ENCODE measurements around the gene SMIM36. TPM values are rescaled to one million over a fixed set of nuclear protein-coding genes. Genes with fewer than 3 reads are reported as not detected.
"Not testable (repeated sequence)": the region's sequence is repeated elsewhere in the genome, so short reads cannot be mapped to it uniquely, and the experiment has no call there.

The SMIM36 gene
- total RNA-seq, 1 donor from 2014 or later: not detected

DNA sequence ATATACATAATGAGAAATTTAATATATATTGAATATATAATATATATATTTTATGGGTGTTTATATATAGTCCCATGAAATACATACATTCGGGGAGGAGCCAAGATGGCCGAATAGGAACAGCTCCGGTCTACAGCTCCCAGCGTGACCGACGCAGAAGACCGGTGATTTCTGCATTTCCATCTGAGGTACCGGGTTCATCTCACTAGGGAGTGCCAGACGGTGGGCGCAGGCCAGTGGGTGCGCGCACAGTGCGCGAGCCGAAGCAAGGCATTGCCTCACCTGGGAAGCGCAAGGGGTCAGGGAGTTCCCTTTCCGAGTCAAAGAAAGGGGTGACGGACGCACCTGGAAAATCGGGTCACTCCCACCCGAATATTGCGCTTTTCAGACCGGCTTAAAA lies 9.6 kb downstream of the SMIM36 start:
- not testable (repeated sequence) for DNase-seq

DNA sequence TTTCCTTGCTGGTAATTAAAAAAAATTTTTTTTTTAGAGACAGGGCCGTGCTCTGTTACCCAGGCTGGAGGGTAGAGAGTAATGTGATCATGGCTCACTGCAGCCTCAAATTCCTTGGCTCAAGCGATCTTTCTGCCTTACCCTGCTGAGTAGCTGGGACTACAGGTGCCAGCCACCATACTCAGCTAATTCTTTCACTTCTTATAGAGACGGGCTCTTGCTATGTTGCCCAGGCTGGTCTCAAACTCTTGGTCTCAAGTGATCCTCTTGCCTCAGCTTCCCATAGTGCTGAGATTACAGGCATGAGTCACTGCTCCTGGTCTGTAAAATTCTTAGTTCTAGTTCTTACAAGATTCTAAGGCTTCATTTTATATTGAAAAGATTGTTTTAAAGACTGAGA lies 11.1 kb downstream of the SMIM36 start:
- DNase-seq: no peak

- no peak for DNase-seq
Observed at GRCh38 chr17:55496094-55496881, 15.0 kb downstream of the SMIM36 start.

GRCh38 chr17:55495239-55495638 lies 16.0 kb downstream of the SMIM36 start:
- DNase-seq: no peak

GRCh38 chr17:55492781-55493341 lies 18.4 kb downstream of the SMIM36 start:
- DNase-seq: no peak

- no peak for DNase-seq
Observed at GRCh38 chr17:55490376-55490775, 20.9 kb downstream of the SMIM36 start.

GRCh38 chr17:55487695-55488432 lies 23.4 kb downstream of the SMIM36 start:
- DNase-seq: no peak

DNA sequence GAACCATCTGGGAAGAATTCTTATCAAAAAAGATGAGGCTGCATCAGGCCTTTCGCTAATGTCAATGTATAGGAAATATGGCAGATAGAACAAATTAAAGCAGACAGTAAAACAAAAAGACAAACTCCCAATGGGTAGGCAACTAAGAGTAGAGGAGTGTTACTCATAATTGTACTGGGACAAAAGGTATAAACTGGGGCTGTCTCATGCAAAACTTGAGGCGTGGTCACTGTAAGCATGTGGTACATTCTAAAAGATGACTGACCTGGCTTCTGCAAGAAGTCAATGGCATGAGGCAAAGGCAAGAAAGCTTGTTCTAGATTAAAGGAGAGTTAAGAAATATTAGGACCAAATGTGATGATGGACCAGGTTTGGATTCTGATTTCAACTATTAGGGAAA lies 26.7 kb downstream of the SMIM36 start:
- no peak for DNase-seq

DNA sequence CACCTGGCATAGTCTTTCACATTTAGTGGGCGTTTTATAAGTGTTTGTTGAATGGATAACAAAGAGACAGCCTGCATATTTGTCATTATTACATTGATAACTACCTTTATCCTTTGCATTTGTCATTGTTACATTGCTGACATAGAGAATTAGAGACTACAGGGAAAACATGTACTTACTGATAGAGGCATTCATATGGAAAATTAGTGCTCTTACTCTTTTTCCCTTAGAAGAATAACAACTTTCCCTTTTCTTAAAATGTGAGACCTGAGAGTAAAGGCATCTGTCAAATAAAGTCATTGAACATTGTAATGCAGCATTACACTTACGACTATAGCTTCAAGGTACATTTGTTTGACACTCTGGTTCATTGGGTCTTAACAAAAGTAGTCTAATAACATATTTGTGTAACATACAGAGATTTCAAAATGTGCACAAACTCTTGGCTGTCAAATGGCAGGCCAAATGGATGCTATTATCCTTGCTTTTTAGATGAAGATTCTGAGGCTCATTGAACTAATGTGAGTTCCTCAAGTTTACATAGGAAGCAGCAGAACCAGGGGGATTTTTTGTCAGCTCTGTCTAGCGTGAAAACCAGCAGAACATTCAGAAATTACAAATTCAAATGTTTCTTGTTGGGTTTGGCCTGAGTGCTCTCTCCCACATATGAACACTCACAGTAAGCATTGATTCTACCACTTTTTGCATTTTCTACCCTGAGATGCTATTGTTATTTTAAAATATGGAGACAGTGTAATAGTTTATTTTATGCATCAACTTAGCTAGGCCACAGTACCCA lies 28.5 kb downstream of the SMIM36 start:
- DNase-seq: no peak

DNA sequence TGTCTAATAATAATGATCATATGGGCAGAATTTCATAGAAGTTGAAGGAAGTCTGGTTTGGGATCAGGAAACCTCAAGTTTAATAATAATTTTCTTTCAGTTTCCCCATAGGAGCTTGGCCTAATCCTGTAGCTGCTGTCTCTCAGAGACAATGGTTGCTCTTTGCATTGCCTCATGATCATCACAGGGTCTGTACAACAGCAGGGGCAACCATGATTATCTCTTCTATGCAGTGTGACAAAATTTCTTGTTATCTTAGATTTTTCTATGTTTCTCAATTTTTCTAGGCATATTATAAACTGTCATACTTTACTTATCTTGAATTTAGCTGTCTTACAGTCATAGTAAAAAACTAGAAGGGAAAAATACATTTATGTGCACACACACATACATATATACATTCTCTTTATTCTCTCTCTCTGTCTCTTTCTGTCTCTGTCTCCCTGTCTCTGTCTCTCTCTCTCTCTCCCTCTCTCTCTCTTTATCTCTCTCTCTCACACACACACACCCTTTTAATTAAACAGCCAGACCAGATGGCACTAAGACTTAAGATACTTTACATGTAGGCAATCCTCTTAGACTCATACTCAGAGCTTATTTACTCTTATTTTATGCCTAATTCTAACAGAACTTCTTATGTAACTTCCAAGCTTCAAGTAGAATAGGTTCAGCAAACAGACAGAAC lies 30.5 kb downstream of the SMIM36 start:
- DNase-seq: no peak

GRCh38 chr17:55479903-55480302 lies 31.3 kb downstream of the SMIM36 start:
- no peak for DNase-seq

DNA sequence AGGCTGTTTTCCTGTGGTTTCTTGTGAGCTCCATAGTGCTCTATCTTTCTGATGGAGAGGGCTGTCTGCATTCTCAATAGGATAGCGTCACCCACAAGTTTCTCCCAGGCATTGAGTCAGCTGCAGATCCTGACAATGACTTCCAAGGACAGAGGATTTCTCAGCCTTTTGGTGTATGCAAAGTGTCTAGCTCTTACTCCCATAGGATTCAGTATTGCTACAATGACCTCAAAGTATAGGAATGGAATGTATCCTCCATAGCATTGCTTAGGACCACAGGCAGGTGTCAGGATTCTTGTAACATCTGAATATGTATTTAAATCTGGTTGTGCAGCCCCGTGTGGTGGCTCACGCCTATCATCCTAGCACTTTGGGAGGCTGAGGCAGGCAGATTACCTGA lies 32.3 kb downstream of the SMIM36 start:
- no peak for DNase-seq

GRCh38 chr17:55466671-55467070 lies 44.6 kb downstream of the SMIM36 start:
- no peak for DNase-seq

DNA sequence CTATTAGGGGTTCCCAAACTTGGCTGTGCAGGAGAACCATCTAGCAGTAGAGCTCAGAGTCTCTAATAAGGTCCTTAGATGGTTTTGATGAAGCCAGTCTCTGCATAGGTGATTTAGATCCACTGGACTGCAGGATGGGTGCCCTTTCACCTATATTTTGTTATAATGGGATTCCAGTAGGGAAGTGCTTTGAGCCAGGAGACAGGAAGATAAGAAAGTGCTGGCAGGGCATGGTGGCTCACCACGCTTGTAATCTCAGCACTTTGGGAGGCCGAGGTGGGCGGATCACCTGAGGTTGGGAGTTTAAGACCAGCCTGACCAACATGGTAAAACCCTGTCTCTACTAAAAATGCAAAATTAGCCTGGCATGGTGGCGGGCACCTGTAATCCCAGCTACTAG lies 45.5 kb downstream of the SMIM36 start:
- not testable (repeated sequence) for DNase-seq

DNA sequence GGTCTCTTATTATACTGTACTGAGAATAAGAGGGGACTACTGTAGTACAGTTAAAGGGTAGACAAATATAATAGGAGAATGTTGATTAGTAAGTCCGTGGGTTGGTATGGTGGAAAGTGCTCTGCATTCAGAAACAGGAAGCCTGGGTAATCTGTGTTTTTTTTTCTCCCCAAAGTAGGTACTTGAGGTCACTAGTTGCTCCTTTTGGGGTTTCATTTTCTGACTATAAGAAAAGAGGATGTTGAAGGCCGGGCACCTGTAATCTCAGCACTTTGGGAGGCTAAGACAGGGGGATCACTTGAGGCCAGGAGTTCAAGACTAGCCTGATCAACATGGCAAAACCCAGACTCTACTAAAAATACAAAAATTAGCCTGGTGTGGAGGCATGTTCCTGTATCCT lies 47.7 kb downstream of the SMIM36 start:
- no peak for DNase-seq

DNA sequence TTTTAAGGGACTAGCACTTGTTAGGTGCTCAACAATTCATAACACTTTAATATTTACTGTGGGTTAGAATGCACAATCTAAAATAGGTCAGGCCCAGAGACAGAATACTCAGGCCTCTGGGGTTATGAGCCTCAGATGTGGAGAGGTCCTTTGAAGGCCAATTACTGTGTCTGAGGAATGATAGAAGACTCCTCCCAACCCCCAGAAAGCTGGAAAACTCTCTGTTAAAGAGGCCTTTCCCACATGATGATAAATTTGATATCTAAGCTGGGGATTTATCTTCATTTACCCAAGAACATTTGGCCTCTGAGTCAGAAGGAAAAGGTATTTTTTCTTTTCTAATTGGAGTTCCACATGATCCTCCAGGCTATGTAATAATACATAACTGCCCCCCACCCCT lies 48.5 kb downstream of the SMIM36 start:
- DNase-seq: no peak

- DNase-seq: no peak
Observed at GRCh38 chr17:55462234-55462633, 49.0 kb downstream of the SMIM36 start.

- no peak for DNase-seq
Observed at GRCh38 chr17:55458978-55459377, 52.3 kb downstream of the SMIM36 start.

GRCh38 chr17:55458287-55458900 lies 52.9 kb downstream of the SMIM36 start:
- no peak for DNase-seq

GRCh38 chr17:55456307-55457240 lies 54.7 kb downstream of the SMIM36 start:
- no peak for DNase-seq
